ENCODE results near the gene FAM50A. TPM values are rescaled to one million over a fixed set of nuclear protein-coding genes. Genes with fewer than 3 reads are reported as not detected.

The FAM50A gene
- polyA plus RNA-seq, 1 donor from 2014 or later = 68.3 TPM

DNA sequence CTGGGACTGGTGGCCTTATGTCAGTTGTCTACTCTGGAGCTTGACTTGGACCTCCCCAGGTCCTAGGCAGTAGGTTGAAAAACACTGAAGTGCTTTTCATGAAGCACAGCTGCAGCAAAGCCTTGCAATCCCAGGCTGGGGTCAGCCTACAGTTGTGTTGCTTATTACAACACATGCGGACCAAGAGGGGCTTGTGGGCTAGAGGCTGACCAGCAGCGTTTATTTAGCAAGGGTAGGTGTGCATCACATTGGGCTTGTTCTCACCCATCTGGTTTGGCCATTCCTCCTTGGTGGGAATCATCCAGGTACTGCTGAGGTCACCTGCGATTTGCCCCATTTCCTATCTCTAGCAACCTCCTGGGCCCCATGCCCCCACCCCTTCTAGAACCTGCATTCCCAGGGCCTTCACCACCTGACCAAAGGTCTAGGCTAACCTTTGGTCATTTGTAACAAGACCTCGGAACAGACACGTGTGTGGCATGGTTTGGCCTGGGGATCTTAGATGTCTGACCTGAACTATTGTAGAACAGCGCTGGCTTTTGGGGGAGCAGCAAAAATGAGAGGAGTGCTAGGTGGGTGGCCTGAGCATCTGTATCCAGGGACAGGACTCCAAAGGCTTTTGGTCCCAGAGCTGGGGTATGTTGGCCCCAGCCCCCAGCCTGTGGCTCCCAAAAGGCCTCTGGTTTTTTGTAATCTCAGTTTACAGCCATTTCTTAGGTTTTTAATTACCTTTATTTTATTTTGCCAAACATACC is 42.7 kb upstream of the FAM50A start:
- Histone ChIP-seq H3K9me3 (ENCODE audit: low read length) (no peaks in the 10 kb centered on the region), H3K36me3 (ENCODE audit: insufficient read depth, low read length) (no peaks in the 10 kb centered on the region), H3K4me3 (ENCODE audit: low read length) (no peak overlapping the region), H2AFZ (ENCODE audit: low read depth, low read length) (no peak overlapping the region), H3K4me2 (ENCODE audit: low read length) (no peak overlapping the region), H3F3A (ENCODE audit: insufficient read depth, low read length, poor library complexity, severe bottlenecking) (no peaks in the 10 kb centered on the region), H4K20me1 (ENCODE audit: insufficient read depth) (peaks cover 5% of the 10 kb centered on the region), H3K9ac (ENCODE audit: low read length) (no peak overlapping the region), H3K27me3 (ENCODE audit: insufficient read depth, low read depth, low read length) (no peaks in the 10 kb centered on the region), H3K9me2 (ENCODE audit: insufficient read depth, low read length) (no peaks in the 10 kb centered on the region), H3K79me2 (replicated peaks; ENCODE audit: insufficient read depth, low read length) (peaks cover 4% of the 10 kb centered on the region), H3K27ac (ENCODE audit: low read length) (no peak overlapping the region)
- TF ChIP-seq REST (IDR thresholded peaks at IDR 0.05; ENCODE audit: borderline replicate concordance) = no peak
- TF ChIP-seq TAF1 (IDR thresholded peaks at IDR 0.05; ENCODE audit: low read depth) = no peak
- TF ChIP-seq SMC3 (conservative IDR thresholded peaks at IDR 0.05; ENCODE audit: poor library complexity) = no peak
- no peak for TF ChIP-seq MXI1 (conservative IDR thresholded peaks at IDR 0.05; ENCODE audit: poor library complexity, severe bottlenecking)
- TF ChIP-seq, protein P1, sequence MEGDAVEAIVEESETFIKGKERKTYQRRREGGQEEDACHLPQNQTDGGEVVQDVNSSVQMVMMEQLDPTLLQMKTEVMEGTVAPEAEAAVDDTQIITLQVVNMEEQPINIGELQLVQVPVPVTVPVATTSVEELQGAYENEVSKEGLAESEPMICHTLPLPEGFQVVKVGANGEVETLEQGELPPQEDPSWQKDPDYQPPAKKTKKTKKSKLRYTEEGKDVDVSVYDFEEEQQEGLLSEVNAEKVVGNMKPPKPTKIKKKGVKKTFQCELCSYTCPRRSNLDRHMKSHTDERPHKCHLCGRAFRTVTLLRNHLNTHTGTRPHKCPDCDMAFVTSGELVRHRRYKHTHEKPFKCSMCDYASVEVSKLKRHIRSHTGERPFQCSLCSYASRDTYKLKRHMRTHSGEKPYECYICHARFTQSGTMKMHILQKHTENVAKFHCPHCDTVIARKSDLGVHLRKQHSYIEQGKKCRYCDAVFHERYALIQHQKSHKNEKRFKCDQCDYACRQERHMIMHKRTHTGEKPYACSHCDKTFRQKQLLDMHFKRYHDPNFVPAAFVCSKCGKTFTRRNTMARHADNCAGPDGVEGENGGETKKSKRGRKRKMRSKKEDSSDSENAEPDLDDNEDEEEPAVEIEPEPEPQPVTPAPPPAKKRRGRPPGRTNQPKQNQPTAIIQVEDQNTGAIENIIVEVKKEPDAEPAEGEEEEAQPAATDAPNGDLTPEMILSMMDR (IDR thresholded peaks at IDR 0.05; ENCODE audit: poor library complexity, severe bottlenecking) = no peak
- no peak for TF ChIP-seq EZH2 (IDR thresholded peaks at IDR 0.05; ENCODE audit: borderline replicate concordance, insufficient read depth, low read length, poor library complexity, severe bottlenecking)
- TF ChIP-seq POLR2AphosphoS5 (IDR thresholded peaks at IDR 0.05) = no peak
- no peak for TF ChIP-seq EP300 (conservative IDR thresholded peaks at IDR 0.05; ENCODE audit: poor library complexity, severe bottlenecking)
- no peak for TF ChIP-seq RAD21 (conservative IDR thresholded peaks at IDR 0.05)

DNA sequence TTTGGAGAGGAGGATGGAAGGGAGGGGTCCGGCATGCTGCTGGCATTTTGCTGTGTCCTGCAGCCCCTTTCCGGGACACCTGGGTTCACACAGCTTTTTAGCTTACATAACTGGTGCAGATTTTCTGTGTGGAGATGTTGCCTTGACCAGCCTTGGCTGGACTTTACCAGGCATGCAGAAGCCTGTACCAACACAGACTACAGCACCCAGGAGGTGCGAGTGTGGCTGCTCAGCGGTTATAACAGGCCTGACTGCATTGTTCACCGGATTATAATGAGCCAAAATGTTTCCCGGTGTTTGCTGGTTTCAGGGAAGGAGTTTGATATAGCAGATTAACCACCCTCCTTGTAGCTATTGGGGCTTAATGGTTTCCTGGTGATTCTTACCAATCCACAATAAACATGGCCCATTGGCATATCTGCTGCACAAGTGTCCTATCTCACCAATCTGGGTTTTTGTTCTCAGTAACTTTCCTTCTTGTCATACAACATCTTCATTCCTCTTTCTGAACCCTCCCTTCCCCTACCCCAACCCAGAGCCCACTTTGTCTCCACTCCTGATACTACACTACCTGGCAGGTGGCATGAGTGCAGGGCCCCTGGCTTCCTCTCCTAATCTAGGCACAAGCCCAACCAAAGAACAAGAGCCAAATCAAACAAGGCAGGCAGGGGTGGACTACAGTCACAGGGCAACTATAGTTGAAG is 41.9 kb upstream of the FAM50A start:
- Histone ChIP-seq H3K9me2 (ENCODE audit: insufficient read depth, low read length) (no peaks in the 10 kb centered on the region), H3K9ac (ENCODE audit: low read length) (no peak overlapping the region), H4K20me1 (ENCODE audit: insufficient read depth) (peaks cover 5% of the 10 kb centered on the region), H2AFZ (ENCODE audit: low read depth, low read length) (no peak overlapping the region), H3K36me3 (ENCODE audit: insufficient read depth, low read length) (no peaks in the 10 kb centered on the region), H3K9me3 (ENCODE audit: low read length) (no peaks in the 10 kb centered on the region), H3K27me3 (ENCODE audit: insufficient read depth, low read depth, low read length) (no peaks in the 10 kb centered on the region), H3F3A (ENCODE audit: insufficient read depth, low read length, poor library complexity, severe bottlenecking) (no peaks in the 10 kb centered on the region), H3K27ac (ENCODE audit: low read length) (no peak overlapping the region), H3K4me2 (ENCODE audit: low read length) (no peak overlapping the region), H3K4me3 (ENCODE audit: low read length) (no peak overlapping the region), H3K79me2 (replicated peaks; ENCODE audit: insufficient read depth, low read length) (peaks cover 4% of the 10 kb centered on the region)
- TF ChIP-seq SMC3 (conservative IDR thresholded peaks at IDR 0.05; ENCODE audit: poor library complexity) = no peak
- TF ChIP-seq MXI1 (conservative IDR thresholded peaks at IDR 0.05; ENCODE audit: poor library complexity, severe bottlenecking) = no peak
- no peak for TF ChIP-seq REST (IDR thresholded peaks at IDR 0.05; ENCODE audit: borderline replicate concordance)
- TF ChIP-seq TAF1 (IDR thresholded peaks at IDR 0.05; ENCODE audit: low read depth) = no peak
- TF ChIP-seq, protein P1 (IDR thresholded peaks at IDR 0.05; ENCODE audit: poor library complexity, severe bottlenecking) = no peak
- TF ChIP-seq RAD21 (conservative IDR thresholded peaks at IDR 0.05) = no peak
- TF ChIP-seq EP300 (conservative IDR thresholded peaks at IDR 0.05; ENCODE audit: poor library complexity, severe bottlenecking) = no peak
- TF ChIP-seq POLR2AphosphoS5 (IDR thresholded peaks at IDR 0.05) = no peak
- TF ChIP-seq EZH2 (IDR thresholded peaks at IDR 0.05; ENCODE audit: borderline replicate concordance, insufficient read depth, low read length, poor library complexity, severe bottlenecking) = no peak
